Common myeloid progenitor, CD34-positive (primary cell): ENCODE measurements around the gene SIX3.
A peak's percentile ranks its signal among the peaks of the same experiment; 100 is the strongest.

Experiments used
- CTCF ChIA-PET: fragments of 350-600 bp; sonication (Branson Sonifier 250); formaldehyde crosslinking; loops from one replicate; lab custom pipeline; 2021; ENCODE audit warnings: antibody characterized with exemption; lab: Charles Lee
- POLR2A ChIA-PET: fragments of 350-600 bp; sonication (Branson Sonifier 250); formaldehyde crosslinking; loops from one replicate; lab custom pipeline; 2021; ENCODE audit warnings: antibody characterized with exemption; lab: Charles Lee
- DNase-seq, 3 donors: peaks; one replicate each; pipeline versions ENCODE4 v3.0.0 to v3.0.0-alpha.2; 2013
- H3K27ac ChIP-seq, 2 experiments: 1 replicate in 1 of 2; 2 replicates in 1 of 2; pipeline ENCODE4 v1.7.0; 2013; ENCODE audit warnings: inconsistent platforms in 2 of 2, low read length in 2 of 2, mild to moderate bottlenecking in 2 of 2, low read depth in 1 of 2, moderate library complexity in 1 of 2; ENCODE audit not compliant: severe bottlenecking in 2 of 2, insufficient read depth in 1 of 2, poor library complexity in 1 of 2
- H3K27me3 ChIP-seq, 5 experiments: replicated peaks in 2 of 5; 1 replicate in 3 of 5; 2 replicates in 2 of 5; pipeline versions ENCODE4 v1.6.1 to v1.7.0; 2013; ENCODE audit warnings: low read length in 4 of 5, mild to moderate bottlenecking in 2 of 5, moderate library complexity in 2 of 5, inconsistent platforms in 1 of 5; ENCODE audit not compliant: insufficient read depth in 5 of 5, control insufficient read depth in 4 of 5
- H3K36me3 ChIP-seq, 4 experiments: 1 replicate in 2 of 4; 2 replicates in 2 of 4; pipeline versions ENCODE4 v1.6.1 to v1.7.0; 2013; ENCODE audit warnings: low read length in 3 of 4, control low read depth in 1 of 4, mild to moderate bottlenecking in 1 of 4; ENCODE audit not compliant: control insufficient read depth in 4 of 4, insufficient read depth in 4 of 4
- H3K4me1 ChIP-seq, 4 experiments: 1 replicate in 3 of 4; 2 replicates in 1 of 4; pipeline versions ENCODE4 v1.6.1 to v1.7.1; 2013; ENCODE audit warnings: low read length in 3 of 4, mild to moderate bottlenecking in 3 of 4, control low read depth in 1 of 4, inconsistent platforms in 1 of 4, moderate library complexity in 1 of 4; ENCODE audit not compliant: control insufficient read depth in 4 of 4, insufficient read depth in 4 of 4; ENCODE audit errors: control extremely low read depth in 1 of 4
- H3K4me3 ChIP-seq, 7 experiments: 1 replicate in 4 of 7; 2 replicates in 3 of 7; pipeline versions ENCODE4 v1.5.1 to v1.7.0; 2013; ENCODE audit warnings: mild to moderate bottlenecking in 7 of 7, low read length in 6 of 7, moderate library complexity in 6 of 7, inconsistent platforms in 2 of 7, low read depth in 2 of 7, control low read depth in 1 of 7; ENCODE audit not compliant: insufficient read depth in 4 of 7, control insufficient read depth in 1 of 7; ENCODE audit errors: extremely low read depth in 1 of 7
- H3K9me3 ChIP-seq, 5 experiments: 1 replicate in 4 of 5; 2 replicates in 1 of 5; pipeline versions ENCODE4 v1.6.1 to v1.7.1; 2013; ENCODE audit warnings: low read length in 4 of 5, mild to moderate bottlenecking in 2 of 5, inconsistent platforms in 1 of 5, low read depth in 1 of 5, moderate library complexity in 1 of 5; ENCODE audit not compliant: control insufficient read depth in 4 of 5, insufficient read depth in 2 of 5; ENCODE audit errors: control extremely low read depth in 1 of 5
- WGBS: methylation state at CpG from one replicate; pipeline ENCODE4 v1.1.5; 2013; ENCODE audit not compliant: insufficient coverage; 5-methylcytosine and 5-hydroxymethylcytosine counted together

SIX3 gene

GRCh38 chr2:44906972-44907371, 34.5 kb upstream of the SIX3 start:
- ChIA-PET POLR2A (no interaction called here), CTCF (interaction anchor here (1.2 kb wide), 1 partner anchor 11 kb away, joined by 3 read pairs; no protein-coding TSS in a partner anchor)
- peaks cover 4 to 22% (median 10%) of the 10 kb centered on the region in 5 experiments for H3K9me3 ChIP-seq
- DNase-seq, result no peak
- H3K27me3 ChIP-seq, result peaks cover 2 to 26% (median 9%) of the 10 kb centered on the region in 5 experiments
- no peaks in the 10 kb centered on the region for H3K4me1 ChIP-seq
- H3K4me3 ChIP-seq, result no peak overlapping the region
- no peaks in the 10 kb centered on the region for H3K36me3 ChIP-seq
- H3K27ac ChIP-seq, result no peak overlapping the region
- WGBS, result 80% methylated on average over 9 of the region's 10 CpGs

- DNase-seq, result no peak
- Histone ChIP-seq H3K4me1 (no peaks in the 10 kb centered on the region), H3K27me3 (peaks cover 2 to 34% (median 7%) of the 10 kb centered on the region in 5 experiments), H3K36me3 (no peaks in the 10 kb centered on the region), H3K4me3 (no peak overlapping the region), H3K27ac (no peak overlapping the region), H3K9me3 (peaks cover 4 to 27% (median 10%) of the 10 kb centered on the region in 5 experiments)
- 100% methylated on average over 1 of the region's 1 CpG for WGBS
- POLR2A ChIA-PET, result no interaction called here
- CTCF ChIA-PET, result interaction anchor here (1.4 kb wide), 1 partner anchor 8 kb away, joined by 3 read pairs; no protein-coding TSS in a partner anchor
Observed at GRCh38 chr2:44909831-44910230, 31.7 kb upstream of the SIX3 start.

DNA sequence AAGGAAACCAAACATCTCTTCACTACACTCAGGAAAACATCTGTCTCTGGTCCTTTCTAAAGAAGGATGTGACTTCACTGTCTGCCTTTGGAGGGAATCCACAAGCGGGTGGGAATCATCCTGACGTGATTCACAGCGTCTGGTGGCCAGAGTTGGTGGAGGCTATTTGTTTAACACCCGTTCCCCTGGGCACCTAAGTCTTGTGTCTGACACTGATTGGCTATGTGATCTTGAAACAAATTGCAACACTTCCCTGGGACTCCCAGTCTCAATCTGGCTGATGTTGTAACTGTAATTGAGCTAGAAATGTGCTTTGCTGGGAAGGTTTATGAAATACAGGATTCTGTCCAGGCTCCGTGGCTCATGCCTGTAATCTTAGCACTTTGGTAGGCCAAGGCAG, 28.8 kb upstream of the SIX3 start:
- H3K4me3 ChIP-seq, result no peak overlapping the region
- DNase-seq, result no peak
- H3K36me3 ChIP-seq, result no peaks in the 10 kb centered on the region
- ChIA-PET CTCF (interaction anchor here (1.1 kb wide), 1 partner anchor 22 kb away, joined by 3 read pairs; no protein-coding TSS in a partner anchor), POLR2A (no interaction called here)
- WGBS, result 79% methylated on average over 4 of the region's 5 CpGs
- peaks cover 0 to 25% (median 10%) of the 10 kb centered on the region in 5 experiments for H3K9me3 ChIP-seq
- peaks cover 0 to 40% (median 7%) of the 10 kb centered on the region in 5 experiments for H3K27me3 ChIP-seq
- no peaks in the 10 kb centered on the region for H3K4me1 ChIP-seq
- H3K27ac ChIP-seq, result no peak overlapping the region

DNA sequence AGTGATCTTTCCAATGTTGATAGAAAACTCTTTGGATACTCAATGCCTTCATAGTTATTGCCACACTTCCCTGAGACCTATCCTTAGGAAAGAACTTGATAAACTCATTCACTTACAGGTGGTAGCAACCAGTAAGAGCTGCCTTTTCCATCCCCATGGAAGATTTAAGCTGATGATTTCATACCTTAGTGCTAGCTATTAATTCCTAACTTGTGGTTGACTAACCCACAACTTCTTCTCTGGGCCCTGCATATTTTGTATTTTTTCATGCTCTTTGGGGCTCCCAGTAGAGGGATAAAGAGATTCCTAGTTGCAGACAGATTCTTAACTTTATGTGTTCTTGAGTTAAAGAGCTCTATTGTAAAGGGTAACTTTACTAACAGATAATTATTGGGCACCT, 25.2 kb upstream of the SIX3 start:
- H3K4me3 ChIP-seq, result no peak overlapping the region
- H3K4me1 ChIP-seq, result no peaks in the 10 kb centered on the region
- no peak for DNase-seq
- POLR2A ChIA-PET, result no interaction called here
- H3K9me3 ChIP-seq, result peaks cover 0 to 10% (median 3%) of the 10 kb centered on the region in 5 experiments
- no peaks in the 10 kb centered on the region for H3K36me3 ChIP-seq
- CTCF ChIA-PET, result interaction anchor here (0.8 kb wide), 1 partner anchor 11 kb away, joined by 3 read pairs; no protein-coding TSS in a partner anchor
- H3K27me3 ChIP-seq, result peaks cover 0 to 69% (median 22%) of the 10 kb centered on the region in 5 experiments
- no peak overlapping the region for H3K27ac ChIP-seq

DNA sequence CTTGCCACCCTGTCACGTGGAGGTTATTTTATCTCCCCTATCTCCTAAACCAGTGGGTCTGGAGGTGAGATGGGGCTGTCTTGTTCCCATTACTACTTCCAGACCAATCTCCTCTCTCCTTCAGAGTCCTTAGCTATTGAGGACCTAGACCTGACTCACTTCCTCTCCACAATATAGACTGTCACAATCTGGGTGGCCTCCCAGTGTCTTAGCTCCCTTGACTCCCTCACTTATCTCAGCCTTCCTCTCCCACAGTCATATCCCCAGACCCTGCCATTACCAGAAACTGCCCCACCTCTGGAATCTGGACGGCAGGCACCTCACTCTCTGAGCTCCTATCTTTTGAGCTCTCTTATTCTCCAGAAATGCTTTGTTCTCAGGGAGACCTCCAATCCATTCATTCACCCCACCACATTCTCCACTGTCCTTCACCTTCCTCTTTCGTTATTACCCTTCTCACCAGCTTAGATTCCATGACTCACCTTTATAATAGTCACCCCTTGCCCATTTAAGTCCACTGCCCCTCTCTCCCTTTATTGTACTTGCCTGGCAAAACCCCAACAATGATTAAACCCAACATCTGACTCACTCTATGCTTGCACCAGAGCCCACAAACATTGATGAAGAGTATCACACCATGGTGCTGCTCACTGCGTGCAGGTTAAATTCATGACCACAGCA, 23.3 kb upstream of the SIX3 start:
- DNase-seq, result peak in 1 of 3 donors; percentile 4
- H3K27ac ChIP-seq, result no peak overlapping the region
- H3K9me3 ChIP-seq, result peaks cover 0 to 2% (median 0%) of the 10 kb centered on the region in 5 experiments
- H3K27me3 ChIP-seq, result peaks cover 8 to 75% (median 23%) of the 10 kb centered on the region in 5 experiments
- no peaks in the 10 kb centered on the region for H3K4me1 ChIP-seq
- no peaks in the 10 kb centered on the region for H3K36me3 ChIP-seq
- no peak overlapping the region for H3K4me3 ChIP-seq
- WGBS, result 87% methylated on average over 3 of the region's 4 CpGs
- ChIA-PET CTCF (interaction anchor here (0.6 to 1.1 kb wide), 3 partner anchors 9 to 526 kb away, joined by 3 read pairs; no protein-coding TSS in a partner anchor), POLR2A (interaction anchor here (0.6 kb wide), 1 partner anchor 155 kb away, joined by 3 read pairs; no protein-coding TSS in a partner anchor)

- H3K27me3 ChIP-seq, result peaks cover 18 to 93% (median 37%) of the 10 kb centered on the region in 5 experiments
- peaks cover 0 to 2% (median 0%) of the 10 kb centered on the region in 5 experiments for H3K9me3 ChIP-seq
- no peaks in the 10 kb centered on the region for H3K4me1 ChIP-seq
- WGBS, result 60% methylated on average over 1 of the region's 2 CpGs
- H3K27ac ChIP-seq, result no peak overlapping the region
- no peak for DNase-seq
- CTCF ChIA-PET, result no interaction called here
- POLR2A ChIA-PET, result no interaction called here
- H3K36me3 ChIP-seq, result no peaks in the 10 kb centered on the region
- H3K4me3 ChIP-seq, result no peak overlapping the region
Observed at GRCh38 chr2:44920751-44921150, 20.8 kb upstream of the SIX3 start.

DNA sequence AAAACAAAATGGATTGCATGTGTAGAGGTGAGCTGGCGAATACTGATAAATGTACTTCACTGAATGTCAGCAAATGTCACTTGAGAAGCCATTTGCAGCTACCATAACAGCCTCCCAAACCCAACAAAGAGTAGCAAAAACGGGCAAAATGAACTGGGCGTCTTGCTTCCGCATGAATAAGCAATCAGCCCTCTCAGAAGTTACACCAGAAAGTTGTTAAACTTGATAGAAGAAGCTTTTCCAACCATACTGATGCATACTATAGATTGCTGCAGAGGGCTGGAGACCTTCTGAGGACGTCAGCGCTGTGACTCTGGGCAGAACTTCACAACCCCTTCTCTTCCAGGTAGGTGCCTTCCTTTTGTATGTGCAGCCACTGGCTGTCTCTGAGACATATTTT, 18.7 kb upstream of the SIX3 start:
- 77% methylated on average over 3 of the region's 6 CpGs for WGBS
- H3K27ac ChIP-seq, result no peak overlapping the region
- CTCF ChIA-PET, result no interaction called here

More for the DNA sequence above, 18.7 kb upstream of the SIX3 start:
- DNase-seq, result no peak
- no peaks in the 10 kb centered on the region for H3K36me3 ChIP-seq
- H3K4me1 ChIP-seq, result no peaks in the 10 kb centered on the region
- POLR2A ChIA-PET, result no interaction called here
- H3K9me3 ChIP-seq, result peaks cover 0 to 2% (median 0%) of the 10 kb centered on the region in 5 experiments
- H3K4me3 ChIP-seq, result no peak overlapping the region
- H3K27me3 ChIP-seq, result peaks cover 31 to 98% (median 46%) of the 10 kb centered on the region in 5 experiments
